EL (cell line): ENCODE measurements around the gene PREX1.

Source experiments
- DNase-seq: peaks from one replicate; pipeline ENCODE4 v3.0.0-alpha.2; 2016

The PREX1 gene

GRCh38 chr20:48711696-48712464 is 115.9 kb downstream of the PREX1 start:
- DNase-seq, result no peak

- DNase-seq, result no peak
Measured at GRCh38 chr20:48711044-48711428, 116.8 kb downstream of the PREX1 start.

DNA sequence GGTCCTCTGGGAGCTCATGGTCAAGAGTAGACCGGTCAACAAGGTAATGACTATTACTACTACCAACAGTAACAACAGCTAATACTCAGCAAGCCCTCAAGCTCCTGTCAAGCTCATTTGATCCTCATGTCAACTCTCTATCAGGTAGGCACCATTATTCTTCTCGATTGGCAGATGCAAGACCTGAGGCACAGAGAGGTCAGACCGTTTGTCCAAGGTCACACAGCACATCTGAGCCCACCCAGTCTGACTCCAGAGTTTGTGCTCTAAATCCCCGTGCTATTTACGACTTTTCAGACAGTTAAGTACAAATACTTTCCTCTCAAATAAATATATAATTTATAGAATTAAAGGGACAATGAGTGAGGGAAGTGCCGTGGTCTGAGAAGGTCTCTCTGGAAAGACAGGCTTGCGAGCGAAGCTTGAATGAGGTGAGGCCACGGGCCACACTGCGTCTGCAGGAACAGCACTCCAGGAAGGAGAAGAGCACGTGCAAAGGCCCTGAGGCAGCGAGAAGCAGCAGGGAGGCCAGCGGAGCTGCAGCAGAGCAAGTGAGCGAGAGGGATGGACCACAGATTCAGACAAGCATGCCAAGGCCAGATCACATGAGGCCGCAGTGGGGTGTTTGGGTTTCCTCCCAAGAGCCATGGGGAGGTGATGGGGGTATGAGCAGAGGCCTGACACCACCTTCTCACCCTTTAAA is 117.3 kb downstream of the PREX1 start:
- DNase-seq, result no peak

GRCh38 chr20:48709744-48710143 is 118.1 kb downstream of the PREX1 start:
- DNase-seq, result no peak

GRCh38 chr20:48709058-48709691 is 118.6 kb downstream of the PREX1 start:
- no peak for DNase-seq

DNA sequence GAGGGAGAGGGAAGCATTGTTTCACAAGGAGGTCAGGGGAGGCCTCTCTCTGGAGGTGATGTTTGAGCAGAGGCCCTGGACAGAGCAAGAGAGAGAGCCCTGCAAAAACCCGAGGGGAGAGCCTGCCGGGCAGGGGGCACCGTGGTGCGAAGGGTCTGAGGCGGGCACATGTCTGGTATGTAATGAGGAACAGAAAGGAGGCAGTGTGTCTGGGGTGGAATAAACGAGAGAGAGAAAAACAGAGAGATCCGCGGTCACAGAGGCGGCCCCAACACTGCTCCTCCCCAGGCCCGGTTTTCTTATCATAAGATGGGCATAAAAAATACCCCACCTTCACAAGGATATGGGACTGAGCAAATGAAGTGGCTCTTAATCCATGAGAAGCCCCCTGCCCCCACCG is 119.2 kb downstream of the PREX1 start:
- no peak for DNase-seq

DNA sequence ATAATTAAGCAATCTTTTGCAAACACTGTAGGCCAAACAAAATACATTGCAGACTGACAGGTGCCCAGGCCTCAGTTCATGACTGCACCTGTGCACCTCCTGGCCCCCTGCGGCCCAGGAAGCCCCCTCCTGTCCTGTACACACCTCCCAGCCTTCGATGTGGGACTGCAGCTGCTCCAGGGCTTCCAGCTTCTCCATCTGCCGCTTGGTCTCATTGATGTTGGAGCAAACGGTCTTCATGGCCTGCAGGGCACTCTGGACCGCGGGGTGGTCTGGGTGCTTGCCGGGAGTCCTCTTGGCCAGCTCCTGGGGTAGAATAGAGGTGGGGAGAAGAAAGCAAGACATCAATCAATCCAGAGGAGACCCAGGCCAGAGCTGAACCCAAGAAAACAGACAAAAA is 119.7 kb downstream of the PREX1 start:
- DNase-seq, result no peak

- DNase-seq, result no peak
Measured at GRCh38 chr20:48706710-48707365, 121.0 kb downstream of the PREX1 start.

GRCh38 chr20:48706116-48706656 is 121.6 kb downstream of the PREX1 start:
- no peak for DNase-seq

DNA sequence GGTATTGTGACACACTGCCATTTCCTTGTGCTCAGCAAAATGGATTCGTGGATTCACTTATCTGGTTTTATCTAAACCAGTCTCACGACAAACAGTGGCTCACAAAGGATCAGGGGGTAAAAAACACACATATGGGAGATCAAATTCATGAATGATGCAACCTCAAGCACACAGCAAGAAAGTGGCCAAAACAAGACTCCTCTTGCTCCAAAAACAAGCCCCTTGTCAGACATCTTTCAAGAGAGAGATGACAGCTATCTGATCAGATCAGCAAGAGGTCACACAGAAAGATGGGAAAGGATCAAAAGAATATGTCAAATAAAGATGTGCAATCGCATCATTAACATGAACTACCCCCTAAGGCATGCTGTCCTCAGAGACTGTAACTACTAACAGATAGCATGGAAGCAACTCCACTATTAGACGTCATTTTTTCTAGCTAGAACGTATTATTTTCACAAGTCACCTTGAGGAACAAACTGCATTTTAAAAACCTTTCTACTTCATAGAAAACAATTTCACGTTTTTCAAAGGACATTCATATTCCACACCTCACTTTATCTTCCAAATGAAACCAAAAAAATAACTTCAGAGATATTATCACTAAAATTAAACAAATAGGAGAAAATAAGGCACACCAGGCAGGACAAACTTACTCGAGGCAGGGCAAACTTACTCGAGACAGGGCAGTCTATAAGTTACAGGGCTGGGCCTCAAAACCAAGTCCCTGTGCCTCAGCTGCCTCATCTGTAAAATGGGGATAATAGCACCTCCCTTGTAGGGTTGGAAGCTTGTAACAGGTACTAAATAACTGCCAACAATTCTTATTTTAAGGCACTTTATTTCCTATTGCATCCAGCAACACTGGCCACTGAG is 122.3 kb downstream of the PREX1 start:
- DNase-seq, result no peak

DNA sequence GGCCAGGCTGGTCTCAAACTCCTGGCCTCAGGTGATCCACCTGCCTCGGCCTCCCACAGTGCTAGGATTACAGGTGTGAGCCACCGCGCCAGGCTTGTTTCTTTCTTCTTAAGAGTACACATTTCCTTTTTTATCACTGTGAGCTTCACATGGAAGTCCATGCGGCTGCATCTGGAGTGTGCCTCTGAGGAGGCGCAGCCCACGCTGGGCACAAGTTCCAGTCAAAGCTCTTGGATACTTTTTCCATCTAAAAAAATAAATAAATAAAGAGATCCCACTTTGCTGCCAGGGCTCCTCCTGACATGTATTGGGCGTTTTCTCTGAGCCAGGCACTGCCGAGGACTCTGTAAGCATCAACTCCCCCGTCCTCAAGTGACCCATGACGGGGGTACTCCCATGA is 123.0 kb downstream of the PREX1 start:
- DNase-seq, result no peak

DNA sequence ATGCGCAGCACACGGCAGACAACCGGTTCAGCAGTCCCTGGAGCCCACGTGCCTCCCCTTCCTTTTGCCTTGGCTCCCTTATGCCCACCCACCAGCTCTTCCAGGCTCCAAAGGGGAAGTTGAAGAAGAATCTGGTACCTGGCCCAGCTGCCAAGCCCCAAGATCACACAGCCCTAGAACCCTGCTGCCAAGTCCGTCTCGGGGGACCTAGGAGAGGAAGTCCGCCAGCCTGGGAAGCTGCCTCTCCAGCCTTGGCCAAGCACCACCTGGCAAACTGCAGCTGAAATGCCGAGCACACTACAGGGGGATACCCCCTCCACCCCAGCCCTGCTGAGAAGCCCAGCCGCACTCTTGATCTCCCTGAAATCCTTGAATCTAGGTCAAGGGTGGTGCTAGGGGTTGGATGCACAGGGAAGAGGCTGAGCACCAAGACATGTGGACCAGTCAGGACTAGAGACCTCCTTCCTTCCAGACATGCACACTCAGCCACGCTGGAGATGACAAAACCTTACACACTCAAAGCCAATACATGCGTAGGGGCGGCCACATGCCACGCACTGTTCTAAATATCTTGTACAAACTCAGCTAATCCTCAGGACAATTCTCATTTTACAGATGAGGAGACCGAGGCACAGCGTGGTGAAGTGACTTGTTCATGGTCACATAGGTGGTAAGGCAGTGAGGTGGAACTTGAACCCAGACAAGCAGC is 124.1 kb downstream of the PREX1 start:
- DNase-seq, result no peak

DNA sequence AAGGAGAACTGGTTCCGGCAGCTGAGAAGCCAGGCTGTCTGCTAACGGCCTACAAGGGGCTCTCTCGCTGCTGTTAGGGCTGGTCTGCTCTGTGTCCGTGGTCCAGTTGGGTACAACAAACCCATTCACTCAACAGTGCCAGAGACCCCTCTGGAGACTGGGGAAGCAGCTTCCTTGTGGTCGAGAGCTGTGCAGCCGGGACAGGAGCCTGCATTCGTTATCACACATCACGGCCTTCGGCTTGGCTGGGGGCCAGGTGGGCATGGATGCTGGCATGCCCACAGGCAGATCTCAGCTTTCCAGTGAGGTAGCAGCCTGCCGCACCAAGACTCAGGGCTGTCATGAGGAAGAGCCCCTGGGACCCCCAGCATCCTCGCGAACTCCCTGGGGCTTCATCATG is 124.7 kb downstream of the PREX1 start:
- DNase-seq, result no peak

GRCh38 chr20:48702455-48702913 is 125.3 kb downstream of the PREX1 start:
- DNase-seq, result no peak

DNA sequence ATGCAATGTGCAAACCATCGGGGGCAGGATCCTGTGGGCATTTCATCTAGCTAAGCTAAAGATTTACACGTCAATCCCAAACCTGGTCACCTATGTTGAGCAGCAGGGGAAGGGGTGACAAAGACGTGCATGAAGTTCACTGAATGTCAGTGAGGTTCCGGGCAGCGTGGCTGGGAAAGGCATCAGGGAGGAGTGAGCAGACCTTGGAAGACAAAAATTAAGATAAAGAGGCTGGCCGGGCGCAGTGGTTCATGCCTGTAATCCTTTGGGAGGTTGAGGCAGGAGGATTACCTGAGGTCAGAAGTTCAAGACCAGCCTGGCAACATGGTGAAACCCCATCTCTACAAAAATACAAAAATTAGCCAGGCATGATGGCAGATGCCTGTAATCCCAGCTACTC is 126.1 kb downstream of the PREX1 start:
- DNase-seq, result no peak

DNA sequence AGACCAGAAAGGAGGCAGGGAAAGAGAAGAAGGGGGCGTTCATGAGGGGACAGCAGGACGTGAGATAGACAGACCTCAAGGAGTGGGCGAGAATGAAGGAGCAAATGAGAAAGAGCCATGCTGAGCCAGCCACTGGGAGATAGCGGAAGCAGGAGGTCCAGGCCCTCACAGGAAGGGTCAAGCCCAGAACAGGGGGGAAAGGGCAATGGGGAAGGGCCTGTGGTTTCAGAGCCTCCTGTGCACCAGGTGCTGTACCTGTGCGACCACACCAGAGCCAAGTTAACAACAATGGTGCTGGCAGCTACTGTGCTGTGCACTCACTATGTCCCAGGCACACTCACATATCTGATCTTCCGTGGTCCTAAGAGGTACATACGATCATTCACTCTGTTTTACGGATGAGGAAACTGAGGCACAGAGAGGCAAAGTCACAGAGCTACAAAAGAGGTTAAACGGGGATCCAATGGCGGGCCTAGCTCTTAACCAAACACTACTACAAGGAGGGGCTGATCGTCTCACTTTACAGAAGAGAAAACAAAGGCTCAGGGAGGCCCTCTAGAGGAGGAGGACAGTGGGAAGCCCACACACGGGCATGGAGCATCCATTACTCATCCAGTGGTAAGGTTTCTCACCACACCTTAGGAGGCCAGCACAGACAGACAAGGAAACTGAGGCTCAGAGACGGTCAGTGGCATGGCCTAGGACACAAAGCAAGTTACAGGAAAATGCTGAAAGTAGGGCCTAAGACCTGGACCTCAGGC is 129.1 kb downstream of the PREX1 start:
- no peak for DNase-seq

DNA sequence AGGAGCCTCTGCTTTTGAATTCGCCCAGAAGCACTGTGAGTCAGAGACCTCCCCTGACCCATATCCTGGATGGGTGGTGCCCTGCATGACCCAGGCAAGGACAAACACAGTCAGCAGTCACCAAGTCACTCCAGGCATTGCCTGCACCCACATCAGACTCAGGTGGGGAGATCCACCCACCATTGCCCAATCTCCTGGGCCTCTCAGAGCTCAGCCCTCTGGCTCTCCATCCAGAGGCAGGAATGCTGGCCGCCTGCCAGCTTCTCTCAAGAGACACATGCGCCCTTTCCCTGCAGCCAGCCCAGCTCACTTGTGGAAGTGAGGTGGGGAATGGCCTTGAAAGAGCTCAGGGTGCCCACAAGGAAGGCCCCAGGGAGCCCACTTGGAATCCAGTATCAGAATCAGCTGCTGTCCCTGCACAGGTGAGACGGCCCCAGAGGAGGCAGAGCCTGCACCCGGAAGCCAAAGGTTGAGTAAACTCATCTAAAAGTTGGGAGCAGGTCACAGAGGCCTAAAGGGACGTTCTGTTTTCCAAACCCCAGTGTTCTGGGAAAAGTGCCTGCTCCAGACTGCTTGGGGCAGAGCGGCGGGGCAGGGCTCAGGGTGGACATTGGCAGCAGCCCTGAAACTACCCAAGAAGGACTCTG is 129.8 kb downstream of the PREX1 start:
- DNase-seq, result peak; percentile 82

- DNase-seq, result no peak
Measured at GRCh38 chr20:48696671-48697070, 131.1 kb downstream of the PREX1 start.

DNA sequence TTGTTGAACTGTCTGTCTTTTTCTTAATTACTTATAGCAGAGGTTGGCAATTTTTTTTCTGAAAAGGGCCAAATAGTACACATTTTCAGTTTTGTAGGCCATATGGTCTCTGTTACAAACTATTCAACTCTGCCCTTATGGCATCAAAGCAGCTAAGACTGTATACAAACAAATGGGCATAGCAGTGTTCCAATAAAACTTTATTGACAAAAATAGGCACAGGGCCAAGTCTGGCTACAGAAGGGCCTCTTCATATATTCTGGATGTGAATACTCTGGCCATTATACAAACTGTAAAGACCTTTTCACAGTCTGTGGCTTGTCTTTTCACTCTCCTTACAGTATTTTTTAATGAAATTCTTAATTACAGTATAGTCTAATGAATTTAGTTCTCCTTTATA is 132.1 kb downstream of the PREX1 start:
- no peak for DNase-seq

GRCh38 chr20:48695255-48695654 is 132.5 kb downstream of the PREX1 start:
- peak; percentile 57 for DNase-seq
